A172 (cell line): ENCODE measurements around the gene DIS3L2. TPM values are rescaled to one million over a fixed set of nuclear protein-coding genes. Genes with fewer than 3 reads are reported as not detected.
A peak's percentile ranks its signal among the peaks of the same experiment; 100 is the strongest.
"Not testable (repeated sequence)": the region's sequence is repeated elsewhere in the genome, so short reads cannot be mapped to it uniquely, and the experiment has no call there.

Source experiments
- DNase-seq: peaks from one replicate; pipeline ENCODE4 v3.0.0-alpha.2; 2015; ENCODE audit warnings: low spot score
- total RNA-seq: library from RNA; depleted of rRNA; stranded (reverse); fragments of >200 nt; shearing (Covaris generic); gene quantifications from 2 replicates; pipeline ENCODE4 v1.2.3, GENCODE V29; 2014

DIS3L2 gene
- total RNA-seq, 1 experiment from 2014 or later: 19.2 TPM

GRCh38 chr2:232295971-232296370 lies 334.5 kb downstream of the DIS3L2 start:
- DNase-seq: no peak

DNA sequence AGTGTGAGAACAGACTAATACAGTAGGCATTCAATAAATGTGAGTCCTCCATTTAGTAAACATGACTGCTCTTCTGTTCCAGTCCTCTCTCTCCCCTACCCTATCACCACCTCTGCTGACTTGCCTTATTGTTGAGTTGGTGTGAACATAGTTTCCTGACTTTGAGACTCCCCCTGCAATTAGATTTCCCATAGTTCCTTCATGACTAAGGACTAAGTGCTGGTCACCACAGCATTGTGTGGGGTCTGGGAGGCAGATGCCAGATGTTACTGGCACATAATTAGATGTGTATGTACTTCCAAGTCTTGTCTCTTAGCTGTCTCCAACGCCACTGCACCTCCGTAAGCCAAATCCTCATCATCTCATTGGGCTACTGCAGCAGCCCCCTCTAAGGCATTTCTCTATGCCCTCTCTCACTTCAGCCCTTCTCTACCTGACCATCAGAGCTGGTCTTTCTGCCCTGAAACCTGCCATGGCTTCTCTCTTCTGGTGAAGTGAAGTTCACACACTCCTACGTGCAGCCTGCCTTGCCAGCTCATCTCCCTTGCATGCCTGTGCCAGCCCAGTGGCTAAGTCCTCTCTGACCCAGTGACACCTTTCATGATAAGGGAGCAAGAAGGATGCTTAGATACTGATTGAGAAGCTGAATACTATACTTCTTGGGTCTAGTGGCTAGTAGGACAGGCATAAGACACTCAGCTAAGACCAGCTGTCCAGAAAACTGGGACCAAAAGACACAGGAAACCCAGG lies 335.4 kb downstream of the DIS3L2 start:
- no peak for DNase-seq

- no peak for DNase-seq
These were observed 337.6 kb downstream of the DIS3L2 start for GRCh38 chr2:232299084-232299483.

- DNase-seq: no peak
These were observed 338.6 kb downstream of the DIS3L2 start for GRCh38 chr2:232299927-232300674.

DNA sequence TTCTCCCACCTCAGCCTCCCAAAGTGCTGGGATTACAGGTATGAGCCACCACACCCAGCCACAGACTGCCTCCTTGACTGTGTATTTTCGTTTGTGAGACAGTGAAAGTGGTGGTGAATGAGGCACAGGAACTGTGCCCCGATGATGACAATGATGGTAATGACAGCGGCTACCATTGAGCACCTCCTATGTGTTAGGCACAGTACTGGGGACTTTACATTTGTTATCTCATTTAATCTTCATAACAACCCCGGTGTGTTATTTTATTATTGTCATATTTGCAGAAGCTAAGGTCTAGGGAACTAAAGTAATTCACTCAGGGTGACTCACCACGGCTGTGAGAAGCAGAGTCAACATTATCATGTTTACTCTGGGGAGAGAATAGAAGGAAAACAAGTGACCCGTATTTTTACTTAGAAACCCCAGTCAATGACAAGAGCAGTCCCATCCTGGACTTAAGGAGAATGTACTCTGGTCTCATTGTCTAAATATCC lies 339.4 kb downstream of the DIS3L2 start:
- peak; percentile 45 for DNase-seq

DNA sequence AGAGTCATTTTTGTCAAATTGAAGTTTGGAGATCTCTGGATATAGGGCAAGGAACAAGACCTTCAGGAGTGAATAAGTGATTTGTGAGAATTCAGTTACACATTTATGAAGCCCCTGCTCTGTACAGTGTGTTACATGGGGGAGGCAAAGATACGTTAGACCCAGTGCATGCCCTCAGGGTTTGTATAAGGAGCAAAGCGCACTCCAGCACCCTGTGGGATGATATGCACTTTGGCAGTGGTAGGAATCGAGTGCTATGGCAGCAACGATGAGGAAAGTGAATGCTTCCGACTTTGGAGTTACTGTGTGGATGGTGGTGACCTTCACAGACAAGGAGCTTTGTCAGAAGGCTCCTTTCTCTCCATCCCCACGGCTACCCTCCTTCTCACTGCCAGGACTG lies 342.7 kb downstream of the DIS3L2 start:
- no peak for DNase-seq

- DNase-seq: no peak
These were observed 345.3 kb downstream of the DIS3L2 start for GRCh38 chr2:232306741-232307305.

GRCh38 chr2:232307854-232308253 lies 346.3 kb downstream of the DIS3L2 start:
- no peak for DNase-seq

GRCh38 chr2:232308986-232309385 lies 347.5 kb downstream of the DIS3L2 start:
- no peak for DNase-seq

- no peak for DNase-seq
These were observed 348.1 kb downstream of the DIS3L2 start for GRCh38 chr2:232309592-232309991.

DNA sequence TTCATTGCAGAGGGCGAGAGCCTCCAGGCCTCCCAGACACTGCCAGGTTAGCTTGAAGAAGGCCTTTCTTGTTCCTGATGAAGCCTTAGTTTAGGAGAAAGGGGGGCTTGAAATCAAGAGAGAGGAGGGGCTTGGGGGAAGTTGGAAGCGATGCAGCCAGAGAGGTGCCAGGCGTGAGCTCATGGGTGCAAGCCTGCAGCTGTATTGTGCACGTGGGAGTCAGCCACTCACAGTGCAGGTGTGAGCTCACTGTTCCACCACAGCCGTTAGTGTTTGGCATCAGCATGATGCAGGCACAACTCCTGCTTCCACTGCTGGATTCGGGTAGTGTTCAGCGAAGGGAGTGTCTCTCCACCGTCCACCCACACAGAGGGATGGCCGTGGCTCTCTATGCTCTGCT lies 348.6 kb downstream of the DIS3L2 start:
- no peak for DNase-seq

GRCh38 chr2:232310696-232311095 lies 349.2 kb downstream of the DIS3L2 start:
- DNase-seq: no peak

- DNase-seq: not testable (repeated sequence)
These were observed 352.1 kb downstream of the DIS3L2 start for GRCh38 chr2:232313645-232314044.

GRCh38 chr2:232315049-232315922 lies 353.8 kb downstream of the DIS3L2 start:
- DNase-seq: peak; percentile 95

DNA sequence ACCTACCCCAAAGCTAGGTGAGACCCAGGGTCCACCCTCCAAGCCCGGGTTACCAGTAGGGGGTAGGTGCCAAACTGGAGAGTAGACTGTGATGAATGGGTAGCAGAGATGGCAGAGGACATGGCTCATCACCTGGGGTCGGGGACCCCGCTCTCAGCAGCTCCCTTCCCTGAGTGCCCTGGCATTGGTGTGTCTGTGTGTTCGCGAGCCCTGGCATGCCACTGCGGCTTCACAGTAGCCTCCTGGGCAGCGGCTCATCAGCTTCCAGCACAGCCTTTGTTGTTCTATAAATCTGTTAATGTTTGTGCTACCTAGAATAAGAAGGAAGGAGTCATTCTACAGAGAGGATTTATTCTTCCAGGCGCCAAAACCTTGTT lies 354.4 kb downstream of the DIS3L2 start:
- DNase-seq: no peak

DNA sequence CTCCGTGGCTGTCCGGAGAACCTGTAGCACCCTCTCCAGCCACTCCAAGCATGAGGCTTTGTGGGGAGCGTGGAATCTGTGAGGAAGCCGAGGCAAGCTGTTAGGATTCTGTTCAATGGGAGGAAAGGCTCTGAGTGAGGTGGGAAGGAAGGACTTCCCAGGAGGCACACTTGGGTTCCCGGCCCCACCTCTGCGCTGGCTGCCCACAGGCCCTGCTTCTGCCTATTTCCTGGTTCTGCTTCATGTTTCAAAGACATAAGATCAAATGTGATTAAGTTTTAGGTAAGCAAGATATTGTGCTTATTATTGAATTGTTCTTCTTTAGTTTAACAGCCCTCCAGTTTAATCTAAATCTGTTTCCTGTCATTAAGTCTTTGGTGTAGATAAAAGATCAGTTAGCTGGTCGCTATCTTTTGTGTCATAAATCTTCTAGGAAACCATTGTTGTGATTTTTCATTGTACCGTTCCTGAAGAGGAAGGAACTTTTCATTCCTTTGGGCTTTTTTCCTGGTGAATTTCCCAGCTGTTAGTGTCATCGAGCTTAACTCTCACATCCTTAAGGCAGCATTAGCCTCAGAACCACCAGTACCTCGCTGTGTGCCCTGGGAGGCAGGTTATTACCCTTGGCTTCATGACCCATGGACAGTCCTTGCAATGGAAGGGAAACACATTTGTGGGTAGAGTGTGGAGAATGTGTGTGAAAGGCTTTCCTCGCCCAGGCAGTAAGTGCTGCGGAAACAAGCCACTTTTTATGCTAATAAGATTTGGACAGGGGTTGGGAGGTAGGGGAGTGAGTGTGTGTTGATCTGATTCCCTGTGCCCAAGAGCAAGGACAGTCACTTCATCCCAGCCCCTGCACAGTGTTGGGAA lies 355.2 kb downstream of the DIS3L2 start:
- DNase-seq: peak; percentile 21

DNA sequence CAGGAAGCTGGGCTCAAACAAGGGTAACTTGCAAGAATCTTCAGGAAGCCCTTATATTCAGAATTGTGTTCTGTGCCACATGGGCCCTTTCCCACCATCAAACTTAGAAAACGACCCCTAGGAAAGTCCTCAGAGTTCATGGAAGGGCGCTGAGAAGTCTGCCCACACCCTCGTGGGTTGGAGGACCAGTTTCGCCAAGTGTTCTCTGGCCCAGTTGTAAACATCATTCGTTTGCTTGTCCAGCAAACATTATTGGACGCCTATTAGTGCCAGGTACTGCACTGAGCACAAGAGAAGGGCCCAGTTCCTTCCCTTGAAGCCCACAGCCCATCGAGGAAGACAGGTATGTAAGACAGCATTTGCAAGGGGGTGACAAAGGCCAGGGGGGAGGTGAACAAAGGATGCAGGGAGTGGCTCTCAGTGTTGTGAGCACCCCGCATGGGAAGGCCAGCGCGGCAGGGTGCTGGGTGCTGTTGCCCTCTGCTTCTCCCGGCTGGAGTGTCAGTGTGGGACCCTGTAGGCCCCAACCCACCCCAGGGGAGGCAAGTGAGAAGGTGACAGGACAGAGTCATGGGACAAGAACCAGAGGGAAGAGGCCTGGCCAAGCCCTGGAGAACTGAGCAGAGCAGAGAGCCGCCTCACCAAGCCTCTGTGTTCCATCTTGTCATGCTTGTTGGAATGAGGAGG lies 356.8 kb downstream of the DIS3L2 start:
- DNase-seq: no peak

- no peak for DNase-seq
These were observed 357.7 kb downstream of the DIS3L2 start for GRCh38 chr2:232319067-232319802.

- no peak for DNase-seq
These were observed 358.4 kb downstream of the DIS3L2 start for GRCh38 chr2:232319803-232320442.
